Upper lobe of left lung (tissue), 4 donors: ENCODE results near the gene PRPF40A.
A peak's percentile ranks its signal among the peaks of the same experiment; 100 is the strongest.

Source experiments
- CTCF ChIP-seq, 6 experiments: fragments of 450-650 bp in 4 of 6; fragments of 200-600 bp in 2 of 6; sonication (generic) in 2 of 6; IDR thresholded peaks; one replicate each; pipeline ENCODE4 v1.5.1; 2016 to 2019; ENCODE audit warnings: antibody characterized with exemption in 6 of 6
- POLR2A ChIP-seq, 4 donors: fragments of 450-650 bp; IDR thresholded peaks; one replicate each; pipeline ENCODE4 v1.5.1; 2016 to 2017; ENCODE audit warnings: antibody characterized with exemption in 4 of 4, mild to moderate bottlenecking in 2 of 4
- POLR2AphosphoS5 ChIP-seq, 2 donors: sonication (generic); formaldehyde crosslinking; IDR thresholded peaks; one replicate each; pipeline ENCODE4 v1.5.1; 2017; ENCODE audit warnings: antibody characterized with exemption in 2 of 2

GRCh38 chr2:152717228-152718075 is at the start of gene PRPF40A:
- peak; percentile 96 for TF ChIP-seq POLR2AphosphoS5 (IDR thresholded peaks at IDR 0.05)
- TF ChIP-seq CTCF (IDR thresholded peaks at IDR 0.05) = peak in 3 of 6 experiments; percentile 14 to 32 (median 19)
- TF ChIP-seq POLR2A (IDR thresholded peaks at IDR 0.05) = peak; percentile 68 to 92 (median 84)
